ENCODE measurements around the gene LCE2B. TPM values are rescaled to one million over a fixed set of nuclear protein-coding genes. Genes with fewer than 3 reads are reported as not detected.

LCE2B gene
- total and polyA plus RNA-seq, 10 of the 15 experiments (the other 5 are each of a cell fraction or from before 2014, with no cell fraction given), result not detected

- no peaks in the 10 kb centered on the region for H3K9me3 ChIP-seq (replicated peaks; ENCODE audit: control insufficient read depth, insufficient read depth, low read length)
- H2AFZ ChIP-seq (ENCODE audit: control insufficient read depth, low read depth, low read length), result no peak overlapping the region
- no peaks in the 10 kb centered on the region for H3K36me3 ChIP-seq (ENCODE audit: control insufficient read depth in 2 of 2, insufficient read depth in 2 of 2, low read length in 1 of 2)
- ChIA-PET RAD21 (ENCODE audit: unreplicated experiment) (no interaction called here), SMC1A (ENCODE audit: uncharacterized antibody, unreplicated experiment) (no interaction called here), CTCF (interaction anchor here (1.1 kb wide), 1 partner anchor 534 kb away, joined by 3 read pairs; no protein-coding TSS in a partner anchor), POLR2A (no interaction called here)
- no peak overlapping the region for H3K9ac ChIP-seq (ENCODE audit: control insufficient read depth, insufficient read depth, low read length)
- H3K27ac ChIP-seq (ENCODE audit: control insufficient read depth, insufficient read depth), result no peak overlapping the region
- in situ Hi-C loops (cut with MboI) (loop anchor here (5.0 to 10.0 kb wide), 2 partner anchors 269 to 566 kb away; no protein-coding TSS in a partner anchor), intact Hi-C loops (cut with micrococcal nuclease; ENCODE audit: unreplicated experiment) (loop anchor here (10.0 kb wide), 1 partner anchor 536 kb away; no protein-coding TSS in a partner anchor)
- peaks cover 0 to 9% of the 10 kb centered on the region in 2 experiments; a peak in 3 of 4 replicates for H3K27me3 ChIP-seq (replicated peaks in 1 of 2; ENCODE audit: control insufficient read depth in 2 of 2, insufficient read depth in 2 of 2, low read length in 1 of 2)
- FAIRE-seq, result no peak
- H4K20me1 ChIP-seq (ENCODE audit: control insufficient read depth, insufficient read depth), result no peaks in the 10 kb centered on the region
- H3K4me1 ChIP-seq (ENCODE audit: control insufficient read depth, insufficient read depth, low read length), result no peaks in the 10 kb centered on the region
- WGBS (ENCODE audit: insufficient coverage, insufficient replicate concordance, low lambda C conversion rate, missing lambda C conversion rate), result 18% methylated on average over 3 of the region's 3 CpGs
- no TSS peak for BruUV-seq (replicated peaks)
- no peak for ATAC-seq
- DNase-seq (ENCODE audit: low read depth, low spot score), result no peak
- H3K79me2 ChIP-seq (ENCODE audit: control insufficient read depth, insufficient read depth, low read length), result no peaks in the 10 kb centered on the region
- no peak overlapping the region for H3K4me2 ChIP-seq (ENCODE audit: control insufficient read depth, insufficient read depth)
- no peak overlapping the region for H3K4me3 ChIP-seq
- TF ChIP-seq ZNF274 (IDR thresholded peaks at IDR 0.05; ENCODE audit: insufficient read depth, insufficient read length), result no peak
- no peak for TF ChIP-seq CEBPZ (IDR thresholded peaks at IDR 0.05; ENCODE audit: low read depth, low read length)
- TF ChIP-seq CEBPB (IDR thresholded peaks at IDR 0.05; ENCODE audit: borderline replicate concordance in 1 of 2, low read depth in 2 of 2, low read length in 2 of 2), result no peak
- TF ChIP-seq ZBTB33 (IDR thresholded peaks at IDR 0.05), result no peak
- no peak for TF ChIP-seq ZNF217 (IDR thresholded peaks at IDR 0.05)
- no peak for TF ChIP-seq RELA (IDR thresholded peaks at IDR 0.05; ENCODE audit: borderline replicate concordance, partially characterized antibody)
- TF ChIP-seq SIN3A (IDR thresholded peaks at IDR 0.05; ENCODE audit: low read depth, low read length), result no peak
- TF ChIP-seq YY1 (IDR thresholded peaks at IDR 0.05; ENCODE audit: low read depth, low read length), result no peak
- TF ChIP-seq PML (IDR thresholded peaks at IDR 0.05; ENCODE audit: low read length), result no peak
- no peak for TF ChIP-seq CREB1 (IDR thresholded peaks at IDR 0.05; ENCODE audit: low read depth)
- no peak for TF ChIP-seq ETV6 (conservative IDR thresholded peaks at IDR 0.05 in 1 of 2, IDR thresholded peaks at IDR 0.05 in 1 of 2; ENCODE audit: borderline replicate concordance in 1 of 2, low read depth in 1 of 2)
- no peak for TF ChIP-seq LARP7 (IDR thresholded peaks at IDR 0.05)
- no peak for TF ChIP-seq CUX1 (IDR thresholded peaks at IDR 0.05; ENCODE audit: insufficient replicate concordance, low read depth, low read length)
- no peak for TF ChIP-seq TCF3 (IDR thresholded peaks at IDR 0.05; ENCODE audit: borderline replicate concordance, insufficient read depth, low read depth, low read length)
- TF ChIP-seq NRF1 (conservative IDR thresholded peaks at IDR 0.05; ENCODE audit: low read depth, low read length), result no peak
These were observed 27.3 kb upstream of the LCE2B start for GRCh38 chr1:152658649-152659048.
